Smooth muscle cell (in vitro differentiated cells): Measurements from ENCODE around the gene ARHGAP6. TPM values are rescaled to one million over a fixed set of nuclear protein-coding genes. Genes with fewer than 3 reads are reported as not detected.
"Not testable (repeated sequence)": the region's sequence is repeated elsewhere in the genome, so short reads cannot be mapped to it uniquely, and the experiment has no call there.

Source experiments
- DNase-seq: peaks from one replicate; lab custom pipeline; 2025; ENCODE audit not compliant: unreplicated experiment; lab: John Stamatoyannopoulos, UW
- H2AFZ ChIP-seq: fragments of 200-600 bp; sonication (generic); 2 replicates; pipeline ENCODE4 v1.6.0; 2016; ENCODE audit warnings: antibody characterized with exemption, low read depth, mild to moderate bottlenecking
- H3F3A ChIP-seq: fragments of 200-600 bp; sonication (generic); 2 replicates; pipeline ENCODE4 v1.6.0; 2017; ENCODE audit warnings: antibody characterized with exemption, low read depth
- H3K27ac ChIP-seq: fragments of 200-600 bp; sonication (generic); 2 replicates; pipeline ENCODE4 v1.5.1; 2016; ENCODE audit warnings: low read depth, mild to moderate bottlenecking
- H3K27me3 ChIP-seq: fragments of 200-600 bp; sonication (generic); 2 replicates; pipeline ENCODE4 v1.6.1; 2016; ENCODE audit warnings: low read depth, mild to moderate bottlenecking
- H3K36me3 ChIP-seq: fragments of 200-600 bp; sonication (generic); 2 replicates; pipeline ENCODE4 v1.5.1; 2016; ENCODE audit warnings: low read depth
- H3K4me1 ChIP-seq: fragments of 200-600 bp; sonication (generic); 2 replicates; pipeline ENCODE4 v1.5.1; 2016; ENCODE audit warnings: low read depth
- H3K4me2 ChIP-seq: fragments of 200-600 bp; sonication (generic); 2 replicates; pipeline ENCODE4 v1.6.0; 2016; ENCODE audit warnings: mild to moderate bottlenecking
- H3K4me3 ChIP-seq: fragments of 200-600 bp; sonication (generic); 2 replicates; pipeline ENCODE4 v1.5.1; 2016; ENCODE audit warnings: mild to moderate bottlenecking
- H3K79me2 ChIP-seq: fragments of 200-600 bp; sonication (generic); 2 replicates; pipeline ENCODE4 v1.6.0; 2016; ENCODE audit warnings: low read depth, mild to moderate bottlenecking
- H3K9ac ChIP-seq: fragments of 200-600 bp; sonication (generic); 2 replicates; pipeline ENCODE4 v1.6.0; 2016; ENCODE audit warnings: low read depth
- H3K9me3 ChIP-seq: fragments of 200-600 bp; sonication (generic); replicated peaks from 2 replicates; pipeline ENCODE4 v1.5.1; 2016; ENCODE audit warnings: low read depth
- H4K20me1 ChIP-seq: fragments of 200-600 bp; sonication (generic); 2 replicates; pipeline ENCODE4 v1.6.0; 2016; ENCODE audit warnings: low read depth
- WGBS: methylation state at CpG from one replicate; pipeline ENCODE4 v1.1.7; 2016; ENCODE audit warnings: low lambda C conversion rate; 5-methylcytosine and 5-hydroxymethylcytosine counted together
- polyA plus RNA-seq: library from polyadenylated mRNA; unstranded; fragments of >200 nt; fragmentation: Nextera tagmentation; extraction: Ambion mirVana; gene quantifications from 2 replicates; pipeline ENCODE4 v1.2.1, GENCODE V29; 2016
- total RNA-seq: library from RNA; depleted of rRNA; stranded (reverse); fragments of >200 nt; gene quantifications from 2 replicates; pipeline ENCODE4 v1.2.3, GENCODE V29; 2014
- TF ChIP-seq, protein P1 (sequence below): fragments of 200-600 bp; sonication (generic); IDR thresholded peaks from 2 replicates; pipeline ENCODE4 v1.5.1; 2017; ENCODE audit warnings: borderline replicate concordance, mild to moderate bottlenecking, antibody characterized with exemption; ENCODE audit not compliant: insufficient read depth, poor library complexity, severe bottlenecking

Gene ARHGAP6
- total and polyA plus RNA-seq, 2 experiments from 2014 or later, result 0.55 to 0.90 TPM

DNA sequence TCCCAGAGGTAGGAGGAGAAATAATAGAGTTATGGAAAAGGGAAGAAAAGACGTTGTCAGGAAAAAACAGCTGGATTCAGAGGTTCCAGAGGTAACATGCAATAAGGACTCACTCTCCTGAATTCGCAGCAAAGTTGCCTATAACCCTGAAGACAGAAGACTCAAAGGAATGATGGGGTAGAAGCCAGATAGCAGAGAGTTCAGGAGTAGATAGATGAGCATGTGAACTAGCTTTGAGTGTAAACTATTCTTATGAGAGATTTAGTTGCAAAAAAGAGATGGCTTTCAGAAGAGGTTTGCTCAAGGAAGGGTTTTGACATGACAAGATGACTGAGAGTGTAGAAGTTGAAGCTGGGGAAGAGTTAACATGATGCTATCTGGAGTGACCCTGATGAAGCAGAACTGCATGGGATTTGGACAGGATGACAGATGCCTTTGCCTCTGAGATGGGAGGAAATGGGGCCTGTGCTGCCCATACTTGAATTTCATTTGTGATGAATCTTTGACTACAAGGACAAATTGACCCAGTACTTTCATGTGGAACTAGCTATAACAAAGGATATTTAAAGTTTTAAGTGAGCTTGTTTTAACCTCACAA lies 298.6 kb downstream of the ARHGAP6 start:
- DNase-seq, result no peak
- Histone ChIP-seq H3K27ac (no peak overlapping the region), H3K79me2 (no peaks in the 10 kb centered on the region), H3K4me3 (no peak overlapping the region), H3K9me3 (no peaks in the 10 kb centered on the region), H3K36me3 (no peaks in the 10 kb centered on the region), H3K9ac (no peak overlapping the region), H3K4me2 (no peak overlapping the region), H2AFZ (no peak overlapping the region), H3K4me1 (no peaks in the 10 kb centered on the region), H3K27me3 (no peaks in the 10 kb centered on the region), H3F3A (no peaks in the 10 kb centered on the region), H4K20me1 (no peaks in the 10 kb centered on the region)
- WGBS, result 50% methylated on average over 2 of the region's 2 CpGs
- TF ChIP-seq, protein P1, sequence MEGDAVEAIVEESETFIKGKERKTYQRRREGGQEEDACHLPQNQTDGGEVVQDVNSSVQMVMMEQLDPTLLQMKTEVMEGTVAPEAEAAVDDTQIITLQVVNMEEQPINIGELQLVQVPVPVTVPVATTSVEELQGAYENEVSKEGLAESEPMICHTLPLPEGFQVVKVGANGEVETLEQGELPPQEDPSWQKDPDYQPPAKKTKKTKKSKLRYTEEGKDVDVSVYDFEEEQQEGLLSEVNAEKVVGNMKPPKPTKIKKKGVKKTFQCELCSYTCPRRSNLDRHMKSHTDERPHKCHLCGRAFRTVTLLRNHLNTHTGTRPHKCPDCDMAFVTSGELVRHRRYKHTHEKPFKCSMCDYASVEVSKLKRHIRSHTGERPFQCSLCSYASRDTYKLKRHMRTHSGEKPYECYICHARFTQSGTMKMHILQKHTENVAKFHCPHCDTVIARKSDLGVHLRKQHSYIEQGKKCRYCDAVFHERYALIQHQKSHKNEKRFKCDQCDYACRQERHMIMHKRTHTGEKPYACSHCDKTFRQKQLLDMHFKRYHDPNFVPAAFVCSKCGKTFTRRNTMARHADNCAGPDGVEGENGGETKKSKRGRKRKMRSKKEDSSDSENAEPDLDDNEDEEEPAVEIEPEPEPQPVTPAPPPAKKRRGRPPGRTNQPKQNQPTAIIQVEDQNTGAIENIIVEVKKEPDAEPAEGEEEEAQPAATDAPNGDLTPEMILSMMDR, result no peak

DNA sequence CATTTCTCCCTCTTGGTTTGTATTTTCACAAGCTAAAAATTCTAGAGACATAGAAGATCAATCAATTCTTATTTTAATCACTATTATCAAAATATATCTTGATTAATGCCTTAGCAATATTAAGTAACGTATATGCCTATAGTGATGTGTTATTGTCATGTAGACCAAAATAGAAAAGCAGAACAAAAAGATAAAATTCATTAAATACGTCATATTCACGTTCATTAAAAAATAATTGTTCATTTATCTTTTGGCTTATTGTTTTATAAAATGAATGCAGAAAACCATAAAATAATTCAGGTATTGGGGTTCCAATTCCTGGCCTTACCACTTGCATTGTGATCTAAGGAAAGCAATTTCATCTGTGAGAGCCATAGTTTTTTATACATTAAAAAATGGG lies 300.3 kb downstream of the ARHGAP6 start:
- Histone ChIP-seq H3K9me3 (no peaks in the 10 kb centered on the region), H3K27ac (no peak overlapping the region), H3K4me2 (no peak overlapping the region), H4K20me1 (no peaks in the 10 kb centered on the region), H3K79me2 (no peaks in the 10 kb centered on the region), H3K9ac (no peak overlapping the region), H2AFZ (no peak overlapping the region), H3K27me3 (no peaks in the 10 kb centered on the region), H3F3A (no peaks in the 10 kb centered on the region), H3K4me3 (no peak overlapping the region), H3K36me3 (no peaks in the 10 kb centered on the region), H3K4me1 (no peaks in the 10 kb centered on the region)
- whole genome bisulfite sequencing, result 75% methylated on average over 3 of the region's 3 CpGs
- TF ChIP-seq, protein P1, result no peak
- no peak for DNase-seq

DNA sequence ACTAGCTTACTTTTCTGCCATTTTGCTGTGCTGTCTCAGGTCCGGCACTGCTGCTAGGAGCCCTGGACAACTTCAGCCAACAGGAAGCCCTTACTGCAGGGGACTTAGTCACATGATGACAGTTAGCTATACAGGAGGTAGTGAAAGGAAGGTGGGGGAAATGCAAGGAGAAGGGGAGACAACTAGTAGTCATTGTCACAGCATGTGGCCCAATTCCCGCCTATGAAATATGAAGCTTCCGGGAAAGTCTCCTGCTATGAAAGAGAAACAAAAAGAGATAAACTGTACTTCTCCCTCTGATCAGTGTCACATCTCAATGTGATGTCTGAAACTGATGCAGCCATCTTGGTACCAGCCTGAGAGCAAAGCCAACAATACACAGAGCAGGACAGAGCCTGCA lies 300.9 kb downstream of the ARHGAP6 start:
- Histone ChIP-seq H3K79me2 (no peaks in the 10 kb centered on the region), H3F3A (no peaks in the 10 kb centered on the region), H3K27ac (no peak overlapping the region), H3K9me3 (no peaks in the 10 kb centered on the region), H3K9ac (no peak overlapping the region), H3K4me3 (no peak overlapping the region), H4K20me1 (no peaks in the 10 kb centered on the region), H3K36me3 (no peaks in the 10 kb centered on the region), H2AFZ (no peak overlapping the region), H3K4me1 (no peaks in the 10 kb centered on the region), H3K27me3 (no peaks in the 10 kb centered on the region), H3K4me2 (no peak overlapping the region)
- no peak for DNase-seq
- WGBS, result 94% methylated on average over 3 of the region's 3 CpGs
- TF ChIP-seq, protein P1, result no peak

GRCh38 chrX:11363825-11364224 lies 301.9 kb downstream of the ARHGAP6 start:
- WGBS, result 70% methylated on average over 1 of the region's 1 CpG
- not testable (repeated sequence) for H2AFZ ChIP-seq, H3K4me3 ChIP-seq, H3K36me3 ChIP-seq, H3K9ac ChIP-seq, H3K4me1 ChIP-seq, H3K27ac ChIP-seq, H3K9me3 ChIP-seq, H3K79me2 ChIP-seq, H3K27me3 ChIP-seq, DNase-seq, H4K20me1 ChIP-seq, H3K4me2 ChIP-seq, H3F3A ChIP-seq
